HepG2 (cell line): ENCODE measurements around the gene HORMAD2. TPM values are rescaled to one million over a fixed set of nuclear protein-coding genes. Genes with fewer than 3 reads are reported as not detected.

ENCODE experiments used
- ATAC-seq: fragments of 200-7000 bp; cut with Tn5 transposase; 3 replicates; pipeline ENCODE4 v1.9.1; 2020; ENCODE audit warnings: mild to moderate bottlenecking, moderate library complexity
- BruUV-seq: library from RNA; stranded (reverse); fragments of 400-500 nt; replicated peaks from 2 replicates; lab custom pipeline; 2021; lab: Mats Ljungman, UMichigan
- CTCF ChIA-PET: fragments of 300-600 bp; formaldehyde crosslinking; extraction: SDS; loops from one replicate; lab custom pipeline; 2021; ENCODE audit warnings: low total read pairs, inconsistent platforms, low intra/inter-chr PET ratio; lab: Yijun Ruan, JAX
- POLR2A ChIA-PET: fragments of 350-600 bp; sonication (Branson Sonifier 250); formaldehyde crosslinking; loops from one replicate; lab custom pipeline; 2020; ENCODE audit warnings: antibody characterized with exemption, inconsistent platforms; lab: Yijun Ruan, JAX
- DNase-seq: peaks from one replicate; pipeline ENCODE4 v3.0.0-alpha.2; 2015; ENCODE audit warnings: low spot score
- FAIRE-seq: peaks from 3 replicates; lab custom pipeline; 2011; peaks lifted over from hg19 to GRCh38; lab: Jason Lieb, UNC
- H2AFZ ChIP-seq: one replicate; pipeline ENCODE4 v1.6.1; 2011; ENCODE audit warnings: low read length, inconsistent platforms
- H3K27ac ChIP-seq: fragments of 300-600 bp; 3 replicates; pipeline ENCODE4 v1.8.0; 2011; ENCODE audit warnings: mixed run types, mild to moderate bottlenecking, mixed read lengths, low read length, inconsistent platforms; ENCODE audit not compliant: insufficient read depth; ENCODE audit errors: extremely low read length
- H3K27me3 ChIP-seq, 2 experiments: fragments of 200-600 bp in 1 of 2; 2 replicates in 1 of 2; 3 replicates in 1 of 2; pipeline versions ENCODE4 v1.6.0 to v1.8.0; 2011; ENCODE audit warnings: low read length in 2 of 2, mild to moderate bottlenecking in 2 of 2, moderate library complexity in 2 of 2, inconsistent platforms in 1 of 2; ENCODE audit not compliant: insufficient read depth in 2 of 2, control insufficient read depth in 1 of 2
- H3K36me3 ChIP-seq, 2 experiments: fragments of 200-600 bp in 1 of 2; replicated peaks in 1 of 2; 2 replicates in 1 of 2; 3 replicates in 1 of 2; pipeline versions ENCODE4 v1.5.1 to v1.8.0; 2011; ENCODE audit warnings: low read length in 2 of 2, inconsistent platforms in 1 of 2; ENCODE audit not compliant: insufficient read depth in 2 of 2, control insufficient read depth in 1 of 2
- H3K4me1 ChIP-seq: 2 replicates; pipeline ENCODE4 v1.5.1; 2012; ENCODE audit warnings: low read length, inconsistent platforms; ENCODE audit not compliant: insufficient read depth
- H3K4me2 ChIP-seq: 2 replicates; pipeline ENCODE4 v1.6.0; 2011; ENCODE audit warnings: low read depth, low read length, inconsistent platforms
- H3K4me3 ChIP-seq, 3 experiments: fragments of 200-600 bp in 1 of 3; sonication (generic), shearing (Covaris generic) in 1 of 3; replicated peaks in 1 of 3; 2 replicates each; pipeline ENCODE4 v1.5.1; 2011 to 2016; ENCODE audit warnings: low read length in 3 of 3, inconsistent platforms in 2 of 3, low read depth in 2 of 3, mild to moderate bottlenecking in 2 of 3, control low read depth in 1 of 3, mixed read lengths in 1 of 3; ENCODE audit not compliant: insufficient read depth in 1 of 3
- H3K79me2 ChIP-seq: one replicate; pipeline ENCODE4 v1.6.1; 2011; ENCODE audit warnings: low read length, inconsistent platforms; ENCODE audit not compliant: insufficient read depth
- H3K9ac ChIP-seq: 2 replicates; pipeline ENCODE4 v1.6.0; 2011; ENCODE audit warnings: mild to moderate bottlenecking, low read depth, low read length, inconsistent platforms; ENCODE audit not compliant: insufficient read depth
- H3K9me3 ChIP-seq: 2 replicates; pipeline ENCODE4 v1.5.1; 2012; ENCODE audit warnings: mild to moderate bottlenecking, low read length
- H4K20me1 ChIP-seq: 2 replicates; pipeline ENCODE4 v1.6.0; 2011; ENCODE audit warnings: inconsistent platforms, mild to moderate bottlenecking, low read length, moderate library complexity; ENCODE audit not compliant: insufficient read depth
- AGO1 ChIP-seq: fragments of 200-400 bp; formaldehyde crosslinking; IDR thresholded peaks from 2 replicates; pipeline ENCODE4 v1.6.1; 2017; ENCODE audit warnings: mild to moderate bottlenecking, low read depth, low read length, moderate library complexity; ENCODE audit not compliant: poor library complexity, severe bottlenecking
- ATF7 ChIP-seq, 2 experiments: fragments of 450-650 bp in 1 of 2; sonication (generic) in 1 of 2; formaldehyde crosslinking in 1 of 2; IDR thresholded peaks; 2 replicates each; pipeline versions ENCODE4 v1.4.0 to v1.6.1; 2016 to 2020; ENCODE audit warnings: antibody characterized with exemption in 1 of 2, mild to moderate bottlenecking in 1 of 2, missing genetic modification reagents in 1 of 2
- FOXP4 ChIP-seq: sonication (generic); formaldehyde crosslinking; IDR thresholded peaks from 2 replicates; pipeline ENCODE4 v1.4.0; 2020; ENCODE audit warnings: missing genetic modification reagents
- GZF1 ChIP-seq: sonication (generic); formaldehyde crosslinking; IDR thresholded peaks from 2 replicates; pipeline ENCODE4 v1.5.1; 2020; ENCODE audit warnings: mild to moderate bottlenecking, missing genetic modification reagents
- LBX2 ChIP-seq: sonication (generic); formaldehyde crosslinking; IDR thresholded peaks from 2 replicates; pipeline ENCODE4 v1.5.0; 2020; ENCODE audit warnings: missing genetic modification reagents, mild to moderate bottlenecking, borderline replicate concordance
- PBX3 ChIP-seq: sonication (generic); formaldehyde crosslinking; IDR thresholded peaks from 2 replicates; pipeline ENCODE4 v1.8.1; 2023; ENCODE audit warnings: missing genetic modification reagents, inconsistent platforms, borderline replicate concordance
- RFXAP ChIP-seq: sonication (generic); formaldehyde crosslinking; IDR thresholded peaks from 2 replicates; pipeline ENCODE4 v1.4.0; 2020; ENCODE audit warnings: missing genetic modification reagents, borderline replicate concordance
- ZBTB7B ChIP-seq: sonication (generic); formaldehyde crosslinking; IDR thresholded peaks from 2 replicates; pipeline ENCODE4 v1.4.0; 2020; ENCODE audit warnings: missing genetic modification reagents
- ZNF234 ChIP-seq: sonication (generic); formaldehyde crosslinking; conservative IDR thresholded peaks from 2 replicates; pipeline ENCODE4 v1.5.1; 2020; ENCODE audit warnings: mild to moderate bottlenecking, missing genetic modification reagents
- WGBS: methylation state at CpG from one replicate; pipeline ENCODE4 v1.1.6; 2017; ENCODE audit warnings: low lambda C conversion rate; 5-methylcytosine and 5-hydroxymethylcytosine counted together
- in situ Hi-C: cut with HindIII; loops from 2 replicates; pipeline ENCODE4 v1.10.0; 2017; ENCODE audit warnings: low pct_unique_long_range_greater_than_20kb; ENCODE audit not compliant: extremely low pct_ligation_motif_present
- intact Hi-C: fragments of 100-400 bp; cut with micrococcal nuclease; formaldehyde crosslinking; loops from one replicate; pipeline ENCODE4 v1.10.0; 2022; ENCODE audit not compliant: unreplicated experiment
- polyA plus RNA-seq, 8 experiments: library from polyadenylated mRNA; depleted of rRNA in 3 of 8; stranded (reverse) in 7 of 8; unstranded in 1 of 8; fragments of >200 nt; fragmentation: Illumina TruSeq in 4 of 8; extraction: Trizol in 4 of 8; gene quantifications; 2 replicates each; pipeline versions ENCODE4 v1.2.1 to v1.2.3, GENCODE V29; 2011 to 2016; ENCODE audit warnings: low read depth in 4 of 8, missing spikeins in 1 of 8, mixed read lengths in 1 of 8; ENCODE audit not compliant: insufficient read depth in 1 of 8
- total RNA-seq, 5 experiments: library from RNA; depleted of rRNA; stranded (reverse); fragments of >200 nt; fragmentation: Illumina TruSeq; extraction: Trizol; gene quantifications; 2 replicates each; pipeline ENCODE4 v1.2.3, GENCODE V29; 2016; ENCODE audit warnings: low read depth in 1 of 5

The HORMAD2 gene
- total and polyA plus RNA-seq, 2 of the 13 experiments (the other 11 are each of a cell fraction or from before 2014, with no cell fraction given), result not detected

- Histone ChIP-seq H3K79me2 (no peaks in the 10 kb centered on the region), H3K27ac (no peak overlapping the region), H3K27me3 (peaks cover 0 to 16% of the 10 kb centered on the region in 2 experiments; a peak in 3 of 5 replicates), H3K36me3 (no peaks in the 10 kb centered on the region), H4K20me1 (no peaks in the 10 kb centered on the region), H3K9ac (no peak overlapping the region), H2AFZ (no peak overlapping the region), H3K9me3 (no peaks in the 10 kb centered on the region), H3K4me1 (peaks cover 53% of the 10 kb centered on the region), H3K4me3 (no peak overlapping the region), H3K4me2 (no peak overlapping the region)
- intact Hi-C loops, result no loop called here
- CTCF ChIA-PET, result no interaction called here
- no peak for ATAC-seq
- POLR2A ChIA-PET, result no interaction called here
- FAIRE-seq, result no peak
- in situ Hi-C loops, result no loop called here
- no TSS peak for BruUV-seq
- DNase-seq, result no peak
- WGBS, result 86% methylated on average over 10 of the region's 10 CpGs
- TF ChIP-seq ZBTB7B (CRISPR knock-in tag), result no peak
- TF ChIP-seq PBX3 (CRISPR knock-in tag), result no peak
- no peak for TF ChIP-seq ZNF234 (CRISPR knock-in tag)
- no peak for TF ChIP-seq FOXP4
- TF ChIP-seq GZF1 (CRISPR knock-in tag), result no peak
- no peak for TF ChIP-seq AGO1
- no peak for TF ChIP-seq RFXAP (CRISPR knock-in tag)
- TF ChIP-seq ATF7 (IDR thresholded peaks at IDR 0.05), result no peak
- no peak for TF ChIP-seq ATF7 (CRISPR knock-in tag; IDR thresholded peaks at IDR 0.05)
- no peak for TF ChIP-seq LBX2 (CRISPR knock-in tag)
Measured at GRCh38 chr22:30216710-30217109, 136.4 kb downstream of the HORMAD2 start.
